ENCODE results near the gene CDK7. TPM values are rescaled to one million over a fixed set of nuclear protein-coding genes. Genes with fewer than 3 reads are reported as not detected.
A peak's percentile ranks its signal among the peaks of the same experiment; 100 is the strongest.

CDK7 gene
- total and polyA plus RNA-seq, 9 of the 15 experiments (the other 6 are each of a cell fraction or from before 2014, with no cell fraction given): 41.7 to 143 (median 65.3) TPM

DNA sequence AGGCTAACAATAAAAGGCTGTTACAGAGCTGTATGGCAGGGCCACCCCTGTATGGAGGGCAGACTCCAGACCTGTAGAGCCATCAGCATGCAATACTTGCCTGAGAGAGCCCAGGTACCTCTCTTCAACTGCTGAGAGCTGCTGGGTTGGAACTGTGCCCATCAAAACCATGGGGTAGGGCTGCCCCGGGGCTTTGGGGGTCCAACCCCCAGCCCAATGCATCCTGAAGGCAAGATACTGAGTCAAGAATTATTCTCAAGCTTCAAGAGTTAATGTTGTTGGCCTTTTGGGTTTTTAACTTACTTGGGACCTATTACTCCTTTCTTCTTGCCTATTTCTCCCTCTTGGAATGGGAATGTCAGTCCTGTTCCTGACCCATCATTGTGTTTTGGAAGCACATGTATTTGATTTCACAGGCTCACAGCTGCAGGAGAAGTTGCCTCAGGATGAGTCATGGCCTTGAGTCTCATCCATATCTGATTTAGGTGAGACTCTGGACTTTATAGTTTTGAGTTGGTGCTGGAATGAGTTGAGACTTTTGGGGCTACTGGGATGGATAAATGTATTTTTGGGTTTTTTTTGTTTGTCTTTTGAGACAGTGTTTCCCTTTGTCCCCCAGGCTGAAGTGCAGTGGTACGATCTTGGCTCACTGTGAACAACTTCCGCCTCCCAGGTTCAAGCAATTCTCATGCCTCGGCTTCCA is 21.0 kb upstream of the CDK7 start (continued):
- TF ChIP-seq, protein P1, sequence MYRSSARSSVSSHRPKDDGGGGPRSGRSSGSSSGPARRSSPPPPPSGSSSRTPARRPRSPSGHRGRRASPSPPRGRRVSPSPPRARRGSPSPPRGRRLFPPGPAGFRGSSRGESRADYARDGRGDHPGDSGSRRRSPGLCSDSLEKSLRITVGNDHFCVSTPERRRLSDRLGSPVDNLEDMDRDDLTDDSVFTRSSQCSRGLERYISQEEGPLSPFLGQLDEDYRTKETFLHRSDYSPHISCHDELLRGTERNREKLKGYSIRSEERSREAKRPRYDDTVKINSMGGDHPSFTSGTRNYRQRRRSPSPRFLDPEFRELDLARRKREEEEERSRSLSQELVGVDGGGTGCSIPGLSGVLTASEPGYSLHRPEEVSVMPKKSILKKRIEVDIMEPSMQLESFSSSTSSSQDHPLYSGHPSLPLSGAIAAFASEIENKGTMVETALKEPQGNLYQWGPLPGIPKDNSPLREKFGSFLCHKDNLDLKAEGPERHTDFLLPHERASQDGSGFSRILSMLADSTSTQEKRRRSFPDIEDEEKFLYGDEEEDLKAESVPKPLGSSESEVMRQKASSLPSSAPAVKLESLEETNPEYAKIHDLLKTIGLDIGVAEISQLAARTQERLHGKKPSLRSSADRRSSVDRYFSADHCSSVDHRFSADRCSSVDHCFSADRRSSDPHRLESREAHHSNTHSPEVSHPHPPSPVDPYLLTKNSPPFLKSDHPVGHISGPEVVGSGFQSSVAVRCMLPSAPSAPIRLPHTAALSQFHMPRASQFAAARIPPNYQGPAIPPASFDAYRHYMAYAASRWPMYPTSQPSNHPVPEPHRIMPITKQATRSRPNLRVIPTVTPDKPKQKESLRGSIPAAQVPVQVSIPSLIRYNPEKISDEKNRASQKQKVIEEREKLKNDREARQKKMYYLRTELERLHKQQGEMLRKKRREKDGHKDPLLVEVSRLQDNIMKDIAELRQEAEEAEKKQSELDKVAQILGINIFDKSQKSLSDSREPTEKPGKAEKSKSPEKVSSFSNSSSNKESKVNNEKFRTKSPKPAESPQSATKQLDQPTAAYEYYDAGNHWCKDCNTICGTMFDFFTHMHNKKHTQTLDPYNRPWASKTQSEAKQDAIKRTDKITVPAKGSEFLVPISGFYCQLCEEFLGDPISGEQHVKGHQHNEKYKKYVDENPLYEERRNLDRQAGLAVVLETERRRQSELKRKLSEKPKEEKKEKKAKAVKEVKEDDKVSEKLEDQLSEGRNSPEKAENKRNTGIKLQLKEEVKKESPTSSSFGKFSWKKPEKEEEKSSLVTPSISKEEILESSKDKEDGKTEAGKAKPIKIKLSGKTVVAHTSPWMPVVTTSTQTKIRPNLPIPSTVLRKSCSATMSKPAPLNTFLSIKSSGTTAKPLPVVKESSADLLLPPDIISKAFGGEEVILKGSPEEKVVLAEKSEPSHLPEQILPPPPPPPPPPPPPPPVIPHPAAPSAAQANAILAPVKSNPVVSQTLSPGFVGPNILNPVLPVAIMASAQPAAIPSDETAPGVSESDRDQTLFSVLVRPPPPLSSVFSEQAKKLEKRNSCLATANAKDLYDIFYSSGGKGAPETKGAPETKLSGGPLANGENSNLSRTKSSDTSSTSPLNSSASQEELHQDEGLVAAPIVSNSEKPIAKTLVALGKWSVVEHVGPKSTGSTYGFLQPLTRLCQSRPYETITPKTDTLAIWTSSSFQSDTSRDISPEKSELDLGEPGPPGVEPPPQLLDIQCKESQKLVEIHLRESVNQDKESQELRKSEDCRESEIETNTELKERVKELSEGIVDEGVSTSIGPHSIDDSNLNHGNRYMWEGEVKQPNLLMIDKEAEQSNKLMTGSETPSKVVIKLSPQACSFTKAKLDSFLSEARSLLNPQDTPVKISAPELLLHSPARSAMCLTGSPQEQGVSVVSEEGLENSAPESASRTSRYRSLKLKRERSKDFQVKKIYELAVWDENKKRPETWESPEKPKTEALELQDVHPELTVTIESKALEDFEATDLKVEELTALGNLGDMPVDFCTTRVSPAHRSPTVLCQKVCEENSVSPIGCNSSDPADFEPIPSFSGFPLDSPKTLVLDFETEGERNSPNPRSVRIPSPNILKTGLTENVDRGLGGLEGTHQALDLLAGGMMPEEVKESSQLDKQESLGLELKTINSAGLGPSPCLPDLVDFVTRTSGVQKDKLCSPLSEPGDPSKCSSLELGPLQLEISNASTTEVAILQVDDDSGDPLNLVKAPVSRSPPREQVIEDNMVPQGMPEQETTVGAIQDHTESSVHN (IDR thresholded peaks at IDR 0.05; ENCODE audit: borderline replicate concordance in 1 of 2, low read depth in 1 of 2): no peak
- TF ChIP-seq CEBPG (CRISPR knock-in tag; IDR thresholded peaks at IDR 0.05) (0 out of 2 replicates have a peak, but pooled peaks have one; percentile 18), CEBPG (tag; conservative IDR thresholded peaks at IDR 0.05 in 1 of 2, IDR thresholded peaks at IDR 0.05 in 1 of 2) (peak in 1 of 2 experiments; percentile 52; a peak in 1 of 4 replicates), PHF20 (IDR thresholded peaks at IDR 0.05; ENCODE audit: partially characterized antibody) (no peak), ZNF668 (CRISPR knock-in tag; IDR thresholded peaks at IDR 0.05) (no peak), HMG20B (CRISPR knock-in tag; IDR thresholded peaks at IDR 0.05) (no peak), ASH1L (IDR thresholded peaks at IDR 0.05; ENCODE audit: borderline replicate concordance, low read depth, partially characterized antibody) (no peak), HNRNPLL (IDR thresholded peaks at IDR 0.05; ENCODE audit: low read depth, low read length, poor library complexity, severe bottlenecking) (no peak), JUND (IDR thresholded peaks at IDR 0.05; ENCODE audit: borderline replicate concordance, low read depth, low read length) (peak; percentile 98), JUND (tag; IDR thresholded peaks at IDR 0.05; ENCODE audit: borderline replicate concordance, low read depth, low read length) (peak; percentile 97), NCOR1 (IDR thresholded peaks at IDR 0.05) (no peak), SMAD1 (IDR thresholded peaks at IDR 0.05; ENCODE audit: low read depth, low read length, partially characterized antibody) (no peak), TRIM24 (IDR thresholded peaks at IDR 0.05) (peak; percentile 36 to 73; a peak in 3 of 4 replicates), NRF1 (conservative IDR thresholded peaks at IDR 0.05 in 1 of 2, IDR thresholded peaks at IDR 0.05 in 1 of 2) (no peak), CREB1 (IDR thresholded peaks at IDR 0.05) (no peak), CREB1 (CRISPR knock-in tag; IDR thresholded peaks at IDR 0.05) (no peak)
- TF ChIP-seq, protein P2, sequence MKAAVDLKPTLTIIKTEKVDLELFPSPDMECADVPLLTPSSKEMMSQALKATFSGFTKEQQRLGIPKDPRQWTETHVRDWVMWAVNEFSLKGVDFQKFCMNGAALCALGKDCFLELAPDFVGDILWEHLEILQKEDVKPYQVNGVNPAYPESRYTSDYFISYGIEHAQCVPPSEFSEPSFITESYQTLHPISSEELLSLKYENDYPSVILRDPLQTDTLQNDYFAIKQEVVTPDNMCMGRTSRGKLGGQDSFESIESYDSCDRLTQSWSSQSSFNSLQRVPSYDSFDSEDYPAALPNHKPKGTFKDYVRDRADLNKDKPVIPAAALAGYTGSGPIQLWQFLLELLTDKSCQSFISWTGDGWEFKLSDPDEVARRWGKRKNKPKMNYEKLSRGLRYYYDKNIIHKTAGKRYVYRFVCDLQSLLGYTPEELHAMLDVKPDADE (conservative IDR thresholded peaks at IDR 0.05; ENCODE audit: control insufficient read depth, low read depth, low read length): no peak

All from K562 (cell line).